Coronary artery (tissue), 2 donors: ENCODE measurements around the gene USP20.

Experiments used
- DNase-seq: peaks from one replicate; pipeline ENCODE4 v3.0.0-alpha.2; 2017; ENCODE audit warnings: low spot score
- H3K27ac ChIP-seq, 2 donors: fragments of 200-600 bp; sonication (generic); one replicate each; pipeline ENCODE4 v1.5.1; 2016 to 2019
- H3K4me3 ChIP-seq: fragments of 200-600 bp; sonication (generic); 2 replicates; pipeline ENCODE4 v1.5.1; 2016; ENCODE audit warnings: mild to moderate bottlenecking, moderate library complexity
- CTCF ChIP-seq: fragments of 200-600 bp; sonication (generic); IDR thresholded peaks from one replicate; pipeline ENCODE4 v1.5.1; 2019; ENCODE audit warnings: antibody characterized with exemption

The USP20 gene

GRCh38 chr9:129834489-129835127 lies 650 bp upstream of the USP20 start:
- no peak for DNase-seq

GRCh38 chr9:129835860-129836223 lies 584 bp downstream of the USP20 start:
- Histone ChIP-seq H3K27ac (peak overlapping the region; percentile 91 to 96), H3K4me3 (peak overlapping the region; percentile 95)
- no peak for TF ChIP-seq CTCF
- no peak for DNase-seq

More at GRCh38 chr9:129834489-129835127, 650 bp upstream of the USP20 start:
- no peak for TF ChIP-seq CTCF
- Histone ChIP-seq H3K27ac (peak overlapping the region; percentile 91 to 96), H3K4me3 (peak overlapping the region; percentile 95)

DNA sequence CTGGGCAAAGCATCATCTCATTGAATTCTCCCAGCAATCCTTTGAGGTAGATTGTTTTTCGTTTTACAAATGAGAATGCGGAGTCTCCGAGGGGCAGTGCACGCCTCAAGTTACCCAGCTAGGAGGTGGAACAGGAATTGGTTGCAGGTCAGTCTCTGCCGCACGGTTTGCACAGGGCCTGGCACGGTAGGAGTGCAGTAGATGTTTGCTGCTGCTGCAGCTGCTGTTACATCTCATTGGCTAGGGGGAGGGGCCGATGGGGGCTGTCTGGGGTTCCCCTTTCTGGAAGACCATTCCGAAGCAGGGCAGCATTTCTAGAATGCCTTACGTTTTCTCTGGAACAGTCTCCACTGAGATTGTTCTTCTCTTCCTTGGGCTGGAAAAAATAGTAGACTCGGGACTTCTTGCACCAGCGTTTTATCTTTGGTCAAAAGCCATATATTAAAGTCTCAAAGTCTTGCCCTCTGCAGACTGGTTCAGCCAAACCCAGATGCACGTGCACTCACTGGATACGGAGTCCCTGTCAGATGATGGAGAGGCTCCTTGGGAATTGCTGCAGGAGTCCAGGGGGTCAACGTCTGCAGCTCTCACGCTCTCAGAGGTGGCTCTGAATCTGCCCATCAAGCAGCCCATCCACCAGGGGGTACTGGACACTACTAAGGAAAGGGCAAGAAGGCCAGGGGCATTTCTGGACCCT lies 1.2 kb downstream of the USP20 start:
- no peak for DNase-seq
- peak overlapping the region; percentile 91 to 96 for H3K27ac ChIP-seq
- H3K4me3 ChIP-seq, result peak overlapping the region; percentile 95
- TF ChIP-seq CTCF, result no peak

GRCh38 chr9:129838707-129839259 lies 3.5 kb downstream of the USP20 start:
- DNase-seq, result no peak
- Histone ChIP-seq H3K4me3 (no peak overlapping the region), H3K27ac (no peak overlapping the region)
- TF ChIP-seq CTCF, result no peak

GRCh38 chr9:129839324-129840023 lies 4.2 kb downstream of the USP20 start:
- Histone ChIP-seq H3K27ac (no peak overlapping the region), H3K4me3 (no peak overlapping the region)
- TF ChIP-seq CTCF, result no peak
- DNase-seq, result no peak

GRCh38 chr9:129840034-129840433 lies 4.8 kb downstream of the USP20 start:
- no peak for DNase-seq
- Histone ChIP-seq H3K4me3 (no peak overlapping the region), H3K27ac (no peak overlapping the region)
- TF ChIP-seq CTCF, result no peak
